IPS-NIHi7 (cell line): ENCODE data around the gene MMP2.

ENCODE experiments used
- DNase-seq: peaks from one replicate; pipeline ENCODE4 v3.0.0; 2012; ENCODE audit warnings: mixed read lengths; ENCODE audit errors: extremely low spot score

MMP2 gene

GRCh38 chr16:55513616-55514015 lies 34.6 kb downstream of the MMP2 start:
- DNase-seq: no peak

GRCh38 chr16:55515111-55515510 lies 36.1 kb downstream of the MMP2 start:
- no peak for DNase-seq

GRCh38 chr16:55521792-55522191 lies 42.8 kb downstream of the MMP2 start:
- DNase-seq: no peak

- DNase-seq: no peak
These were observed 47.4 kb downstream of the MMP2 start for GRCh38 chr16:55526441-55526840.

- no peak for DNase-seq
These were observed 48.9 kb downstream of the MMP2 start for GRCh38 chr16:55527885-55528284.

GRCh38 chr16:55529018-55529417 lies 50.0 kb downstream of the MMP2 start:
- DNase-seq: no peak

- DNase-seq: no peak
These were observed 51.4 kb downstream of the MMP2 start for GRCh38 chr16:55530316-55530856.

- DNase-seq: no peak
These were observed 53.2 kb downstream of the MMP2 start for GRCh38 chr16:55532227-55532626.

- DNase-seq: no peak
These were observed 55.8 kb downstream of the MMP2 start for GRCh38 chr16:55534756-55535155.

- DNase-seq: no peak
These were observed 60.1 kb downstream of the MMP2 start for GRCh38 chr16:55539049-55539448.

GRCh38 chr16:55539488-55539887 lies 60.5 kb downstream of the MMP2 start:
- no peak for DNase-seq

GRCh38 chr16:55540221-55540620 lies 61.2 kb downstream of the MMP2 start:
- no peak for DNase-seq

GRCh38 chr16:55542459-55543082 lies 63.6 kb downstream of the MMP2 start:
- DNase-seq: no peak

GRCh38 chr16:55543472-55543871 lies 64.5 kb downstream of the MMP2 start:
- DNase-seq: peak; percentile 12

- DNase-seq: no peak
These were observed 73.6 kb downstream of the MMP2 start for GRCh38 chr16:55552621-55553020.

GRCh38 chr16:55555436-55555835 lies 76.4 kb downstream of the MMP2 start:
- DNase-seq: no peak
